Transverse colon (tissue), 4 donors: ENCODE data around the gene RGS6. TPM values are rescaled to one million over a fixed set of nuclear protein-coding genes. Genes with fewer than 3 reads are reported as not detected.

Source experiments
- DNase-seq: peaks from one replicate; pipeline ENCODE4 v3.0.0-alpha.2; 2019
- H3K27ac ChIP-seq, 4 donors: fragments of 200-600 bp; sonication (generic); 2 replicates each; pipeline ENCODE4 v1.5.1; 2016 to 2018; ENCODE audit warnings: inconsistent platforms in 4 of 4
- H3K27me3 ChIP-seq: fragments of 200-600 bp; sonication (generic); 2 replicates; pipeline ENCODE4 v1.5.1; 2017; ENCODE audit warnings: inconsistent platforms
- H3K36me3 ChIP-seq, 4 donors: fragments of 200-600 bp; sonication (generic); 2 replicates each; pipeline ENCODE4 v1.5.1; 2017 to 2019; ENCODE audit warnings: inconsistent platforms in 4 of 4
- H3K4me1 ChIP-seq, 4 donors: fragments of 200-600 bp; sonication (generic); 2 replicates each; pipeline ENCODE4 v1.5.1; 2017 to 2020; ENCODE audit warnings: inconsistent platforms in 4 of 4
- H3K4me3 ChIP-seq, 4 donors: fragments of 200-600 bp; sonication (generic); 1 replicate in 1 of 4; 2 replicates in 3 of 4; pipeline versions ENCODE4 v1.5.1 to v1.6.1; 2017 to 2019; ENCODE audit warnings: inconsistent platforms in 4 of 4
- H3K9me3 ChIP-seq, 2 donors: fragments of 200-600 bp; sonication (generic); 2 replicates each; pipeline ENCODE4 v1.5.1; 2017 to 2019; ENCODE audit warnings: inconsistent platforms in 2 of 2
- CTCF ChIP-seq, 5 experiments: fragments of 200-600 bp in 3 of 5; fragments of 450-650 bp in 2 of 5; sonication (generic) in 3 of 5; IDR thresholded peaks; 1 replicate in 2 of 5; 2 replicates in 3 of 5; pipeline ENCODE4 v1.5.1; 2016 to 2017; ENCODE audit warnings: antibody characterized with exemption in 5 of 5, inconsistent platforms in 3 of 5, mild to moderate bottlenecking in 2 of 5, moderate library complexity in 1 of 5
- EP300 ChIP-seq: sonication (generic); formaldehyde crosslinking; IDR thresholded peaks from one replicate; pipeline ENCODE4 v1.6.1; 2017; ENCODE audit warnings: antibody characterized with exemption, low read depth
- POLR2A ChIP-seq: fragments of 450-650 bp; IDR thresholded peaks from one replicate; pipeline ENCODE4 v1.6.1; 2016; ENCODE audit warnings: antibody characterized with exemption, mild to moderate bottlenecking, moderate library complexity
- POLR2AphosphoS5 ChIP-seq, 3 donors: sonication (generic); formaldehyde crosslinking; IDR thresholded peaks; one replicate each; pipeline ENCODE4 v1.6.1; 2016; ENCODE audit warnings: antibody characterized with exemption in 3 of 3
- WGBS, 2 donors: methylation state at CpG; one replicate each; pipeline ENCODE4 v1.1.5; 2018; ENCODE audit warnings: low coverage in 1 of 2; 5-methylcytosine and 5-hydroxymethylcytosine counted together
- in situ Hi-C, 4 donors: fragments of 200-750 bp; cut with MboI; loops; one replicate each; pipeline versions ENCODE4 v1.15.0 to v1.15.1; 2017; ENCODE audit warnings: low sequenced_read_pairs in 3 of 4, low pct_ligation_motif_present in 1 of 4, low pct_unique_long_range_greater_than_20kb in 1 of 4
- intact Hi-C: fragments of 100-400 bp; cut with DNase I; formaldehyde crosslinking; loops from one replicate; pipeline ENCODE4 v1.15.1; 2023; ENCODE audit warnings: low total_unique reads
- total RNA-seq, 4 donors: library from RNA; depleted of rRNA; stranded (reverse); fragments of >200 nt; gene quantifications; one replicate each; pipeline ENCODE4 v1.1.0, GENCODE V29; 2016

RGS6 gene
- total RNA-seq, 4 donors from 2014 or later = 0.41 to 0.48 TPM; not detected in 2

- no peaks in the 10 kb centered on the region for H3K27me3 ChIP-seq
- TF ChIP-seq POLR2A (no peak), POLR2AphosphoS5 (IDR thresholded peaks at IDR 0.05) (no peak), EP300 (no peak), CTCF (IDR thresholded peaks at IDR 0.05) (no peak)
- H3K27ac ChIP-seq = no peak overlapping the region
- no peaks in the 10 kb centered on the region for H3K9me3 ChIP-seq
- in situ Hi-C loops = no loop called here
- no peak overlapping the region for H3K4me3 ChIP-seq
- WGBS, 2 donors = 72 to 77% methylated on average over 5 to 7 of the region's 7 CpGs
- DNase-seq = no peak
- H3K36me3 ChIP-seq = no peaks in the 10 kb centered on the region
- intact Hi-C loops = no loop called here
- no peaks in the 10 kb centered on the region for H3K4me1 ChIP-seq
Observed at GRCh38 chr14:71964716-71965115, 32.5 kb downstream of the RGS6 start.

- no peak for TF ChIP-seq POLR2AphosphoS5 (IDR thresholded peaks at IDR 0.05)
- no peak for TF ChIP-seq POLR2A
- no peak for TF ChIP-seq CTCF (IDR thresholded peaks at IDR 0.05)
- no peak for TF ChIP-seq EP300
- DNase-seq = no peak
- Histone ChIP-seq H3K27me3 (no peaks in the 10 kb centered on the region), H3K4me1 (no peaks in the 10 kb centered on the region), H3K27ac (no peak overlapping the region), H3K4me3 (no peak overlapping the region), H3K36me3 (no peaks in the 10 kb centered on the region), H3K9me3 (no peaks in the 10 kb centered on the region)
- intact Hi-C loops = no loop called here
- in situ Hi-C loops = no loop called here
- WGBS, 2 donors = 76 to 81% methylated on average over 2 of the region's 2 CpGs
Observed at GRCh38 chr14:71966528-71966927, 34.3 kb downstream of the RGS6 start.

- TF ChIP-seq CTCF (IDR thresholded peaks at IDR 0.05) = no peak
- no peak for TF ChIP-seq EP300
- TF ChIP-seq POLR2AphosphoS5 (IDR thresholded peaks at IDR 0.05) = no peak
- TF ChIP-seq POLR2A = no peak
- in situ Hi-C loops = no loop called here
- no peak overlapping the region for H3K4me3 ChIP-seq
- H3K27ac ChIP-seq = no peak overlapping the region
- DNase-seq = no peak
- H3K27me3 ChIP-seq = no peaks in the 10 kb centered on the region
- no peaks in the 10 kb centered on the region for H3K9me3 ChIP-seq
- no peaks in the 10 kb centered on the region for H3K4me1 ChIP-seq
- no peaks in the 10 kb centered on the region for H3K36me3 ChIP-seq
- 48 to 82% methylated on average over 1 of the region's 1 CpG for WGBS, 2 donors
- intact Hi-C loops = no loop called here
Observed at GRCh38 chr14:71967704-71968103, 35.5 kb downstream of the RGS6 start.

GRCh38 chr14:71970272-71970671 is 38.0 kb downstream of the RGS6 start:
- DNase-seq = no peak
- TF ChIP-seq POLR2AphosphoS5 (IDR thresholded peaks at IDR 0.05) = no peak
- no peak for TF ChIP-seq CTCF (IDR thresholded peaks at IDR 0.05)
- TF ChIP-seq EP300 = no peak
- TF ChIP-seq POLR2A = no peak
- no peaks in the 10 kb centered on the region for H3K9me3 ChIP-seq
- no peaks in the 10 kb centered on the region for H3K27me3 ChIP-seq
- H3K4me3 ChIP-seq = no peak overlapping the region
- no peaks in the 10 kb centered on the region for H3K4me1 ChIP-seq
- 66% methylated on average over 3 of the region's 3 CpGs for WGBS, 2 donors
- intact Hi-C loops (no loop called here), in situ Hi-C loops (no loop called here)
- H3K27ac ChIP-seq = no peak overlapping the region
- H3K36me3 ChIP-seq = no peaks in the 10 kb centered on the region
